A549 (cell line): ENCODE measurements around the gene TBC1D10B. TPM values are rescaled to one million over a fixed set of nuclear protein-coding genes. Genes with fewer than 3 reads are reported as not detected.

Experiments used
- ATAC-seq, 2 experiments: fragments of 200-7000 bp in 1 of 2; fragments of >200 bp in 1 of 2; cut with Nextera tagmentation in 1 of 2; cut with Tn5 transposase in 1 of 2; 3 replicates each; pipeline versions ENCODE4 v1.8.0 to v1.9.1; 2018 to 2020; ENCODE audit warnings: mild to moderate bottlenecking in 1 of 2, moderate library complexity in 1 of 2
- CTCF ChIA-PET: fragments of 300-600 bp; sonication (Branson Sonifier 250); formaldehyde crosslinking; extraction: SDS; loops from one replicate; lab custom pipeline; 2021; ENCODE audit warnings: antibody characterized with exemption, inconsistent platforms; lab: Yijun Ruan, JAX
- POLR2A ChIA-PET: fragments of 350-600 bp; formaldehyde crosslinking; extraction: SDS; loops from one replicate; lab custom pipeline; 2021; ENCODE audit warnings: antibody characterized with exemption, inconsistent platforms; lab: Yijun Ruan, JAX
- DNase-seq, 2 experiments: peaks; one replicate each; pipeline versions ENCODE4 v3.0.0 to v3.0.0-alpha.2; 2011 to 2016; ENCODE audit warnings: low read depth in 1 of 2, low spot score in 1 of 2
- FAIRE-seq: peaks from 2 replicates; lab custom pipeline; 2011; peaks lifted over from hg19 to GRCh38; lab: Jason Lieb, UNC
- H3K27ac ChIP-seq, 2 experiments: fragments of >200 bp; sonication (Bioruptor Twin); formaldehyde crosslinking; 3 replicates each; pipeline ENCODE4 v1.5.1; 2016 to 2017
- H3K4me1 ChIP-seq: fragments of >200 bp; sonication (Bioruptor Twin); formaldehyde crosslinking; 3 replicates; pipeline ENCODE4 v1.6.1; 2016
- H3K4me2 ChIP-seq: fragments of >200 bp; sonication (Bioruptor Twin); formaldehyde crosslinking; 3 replicates; pipeline ENCODE4 v1.6.1; 2016
- H3K4me3 ChIP-seq: fragments of >200 bp; sonication (Bioruptor Twin); formaldehyde crosslinking; 3 replicates; pipeline ENCODE4 v1.5.1; 2016
- H3K9me3 ChIP-seq: fragments of >200 bp; sonication (Bioruptor Twin); formaldehyde crosslinking; 3 replicates; pipeline ENCODE4 v1.6.1; 2016
- CBX2 ChIP-seq: fragments of 200-600 bp; sonication (generic); IDR thresholded peaks from 2 replicates; pipeline ENCODE4 v1.6.1; 2016; ENCODE audit warnings: low read depth, mild to moderate bottlenecking, borderline replicate concordance
- CEBPB ChIP-seq, 2 experiments: fragments of >200 bp in 1 of 2; sonication (Bioruptor Twin) in 1 of 2; formaldehyde crosslinking in 1 of 2; IDR thresholded peaks; 2 replicates each; pipeline ENCODE4 v1.6.1; 2012 to 2016
- EHF ChIP-seq: fragments of 250-450 bp; sonication (Bioruptor Pico); IDR thresholded peaks from 2 replicates; pipeline ENCODE4 v1.5.0; 2020; ENCODE audit warnings: mild to moderate bottlenecking
- ELK1 ChIP-seq: fragments of 150-350 bp; IDR thresholded peaks from 2 replicates; pipeline ENCODE4 v1.6.1; 2014; ENCODE audit warnings: low read depth, mild to moderate bottlenecking, low read length
- FOSB ChIP-seq: fragments of 250-450 bp; sonication (Bioruptor Pico); IDR thresholded peaks from 2 replicates; pipeline ENCODE4 v1.5.0; 2020; ENCODE audit warnings: mild to moderate bottlenecking, moderate library complexity
- FOXS1 ChIP-seq: fragments of 250-450 bp; sonication (Bioruptor Pico); IDR thresholded peaks from 2 replicates; pipeline ENCODE4 v1.5.0; 2020; ENCODE audit warnings: mild to moderate bottlenecking, moderate library complexity
- HOXA7 ChIP-seq: fragments of 250-450 bp; sonication (Bioruptor Pico); IDR thresholded peaks from 2 replicates; pipeline ENCODE4 v1.5.0; 2020; ENCODE audit warnings: mild to moderate bottlenecking, moderate library complexity
- HOXB5 ChIP-seq: fragments of 250-450 bp; sonication (Bioruptor Pico); IDR thresholded peaks from 2 replicates; pipeline ENCODE4 v1.5.0; 2020; ENCODE audit warnings: mild to moderate bottlenecking, moderate library complexity
- JUNB ChIP-seq: fragments of >200 bp; sonication (Bioruptor Twin); formaldehyde crosslinking; IDR thresholded peaks from 2 replicates; pipeline ENCODE4 v1.6.1; 2016
- KDM5A ChIP-seq: fragments of 200-600 bp; sonication (generic); IDR thresholded peaks from 2 replicates; pipeline ENCODE4 v1.6.1; 2016; ENCODE audit warnings: antibody characterized with exemption, mild to moderate bottlenecking
- MAZ ChIP-seq: fragments of 150-350 bp; IDR thresholded peaks from 2 replicates; pipeline ENCODE4 v1.6.1; 2014; ENCODE audit warnings: antibody characterized with exemption, low read depth, low read length, borderline replicate concordance
- MYC ChIP-seq: IDR thresholded peaks from 2 replicates; pipeline ENCODE4 v1.6.1; 2012; ENCODE audit warnings: mild to moderate bottlenecking, inconsistent platforms, low read length, improper control_type of control experiment, borderline replicate concordance
- NFE2L2 ChIP-seq: fragments of 150-350 bp; conservative IDR thresholded peaks from 2 replicates; pipeline ENCODE4 v1.6.1; 2014; ENCODE audit warnings: low read length
- NPAS2 ChIP-seq: fragments of 250-450 bp; sonication (Bioruptor Pico); IDR thresholded peaks from 2 replicates; pipeline ENCODE4 v1.8.0; 2022; ENCODE audit warnings: mild to moderate bottlenecking, moderate library complexity, borderline replicate concordance
- POLR2AphosphoS2 ChIP-seq: conservative IDR thresholded peaks from 2 replicates; pipeline ENCODE4 v1.6.1; 2012; ENCODE audit warnings: low read length, improper control_type of control experiment, inconsistent platforms
- RARB ChIP-seq: fragments of 250-450 bp; sonication (Bioruptor Pico); IDR thresholded peaks from 2 replicates; pipeline ENCODE4 v1.8.0; 2021; ENCODE audit warnings: mild to moderate bottlenecking, moderate library complexity
- RCOR1 ChIP-seq: fragments of 150-350 bp; IDR thresholded peaks from 2 replicates; pipeline ENCODE4 v1.6.1; 2014; ENCODE audit warnings: antibody characterized with exemption, low read length, low read depth
- REST ChIP-seq: fragments of 200-600 bp; sonication (generic); IDR thresholded peaks from 2 replicates; pipeline ENCODE4 v1.6.1; 2016; ENCODE audit warnings: antibody characterized with exemption, mild to moderate bottlenecking, moderate library complexity
- RFX5 ChIP-seq: fragments of 450-650 bp; IDR thresholded peaks from 2 replicates; pipeline ENCODE4 v1.7.1; 2014; ENCODE audit warnings: antibody characterized with exemption, mild to moderate bottlenecking, moderate library complexity
- RNF2 ChIP-seq: fragments of 200-600 bp; sonication (generic); IDR thresholded peaks from 2 replicates; pipeline ENCODE4 v1.6.1; 2016; ENCODE audit warnings: low read depth, mild to moderate bottlenecking, antibody characterized with exemption, moderate library complexity, borderline replicate concordance
- USF2 ChIP-seq: fragments of 450-650 bp; IDR thresholded peaks from 2 replicates; pipeline ENCODE4 v1.6.1; 2014; ENCODE audit warnings: antibody characterized with exemption
- ZFP36 ChIP-seq: fragments of 450-650 bp; IDR thresholded peaks from 2 replicates; pipeline ENCODE4 v1.6.1; 2014; ENCODE audit warnings: borderline replicate concordance; ENCODE audit not compliant: partially characterized antibody
- ZNF302 ChIP-seq: fragments of 250-450 bp; sonication (Bioruptor Pico); IDR thresholded peaks from 2 replicates; pipeline ENCODE4 v1.9.0; 2021; ENCODE audit warnings: inconsistent platforms, mild to moderate bottlenecking, moderate library complexity
- WGBS: methylation state at CpG from one replicate; pipeline ENCODE4 v1.1.6; 2017; ENCODE audit errors: missing lambda C conversion rate; 5-methylcytosine and 5-hydroxymethylcytosine counted together
- polyA plus RNA-seq, 4 experiments: library from polyadenylated mRNA; depleted of rRNA in 3 of 4; stranded (reverse); fragments of >200 nt; fragmentation: RNase III in 1 of 4; extraction: RNeasy Plus Mini Kit Qiagen cat#74134 plus additional on column Dnase treatment in 1 of 4; gene quantifications; 2 replicates in 3 of 4; 3 replicates in 1 of 4; pipeline ENCODE4 v1.2.3, GENCODE V29; 2011 to 2017
- TF ChIP-seq, protein P1 (sequence below): fragments of >200 bp; sonication (Bioruptor Twin); formaldehyde crosslinking; IDR thresholded peaks from 3 replicates; pipeline ENCODE4 v1.5.1; 2016

Gene TBC1D10B
- polyA plus RNA-seq, 2 of the 4 experiments (the other 2 are of a cell fraction) = 10.9 to 23.2 TPM

DNA sequence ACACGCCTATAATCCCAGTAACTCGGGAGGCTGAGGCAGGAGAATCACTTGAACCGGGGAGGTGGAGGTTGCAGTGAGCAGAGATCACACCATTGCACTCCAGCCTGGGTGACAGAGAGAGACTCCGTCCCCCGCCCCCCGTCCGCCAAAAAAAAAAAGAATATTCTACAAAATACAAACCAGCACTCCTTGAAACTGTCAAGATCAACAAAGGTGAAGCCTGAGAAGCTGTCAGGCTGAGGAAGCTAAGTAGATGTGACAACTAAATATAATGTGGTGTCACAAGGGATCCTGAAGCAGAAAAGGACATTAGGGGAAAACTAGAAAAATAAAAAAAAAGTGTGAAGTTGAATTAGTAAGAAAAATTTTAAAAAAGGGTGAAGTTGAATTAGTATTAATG lies 21.4 kb downstream of the TBC1D10B start:
- FAIRE-seq (no peak), DNase-seq (no peak), ATAC-seq (no peak)
- H3K4me1 ChIP-seq = peaks cover 28% of the 10 kb centered on the region
- H3K4me3 ChIP-seq = no peak overlapping the region
- no peaks in the 10 kb centered on the region for H3K9me3 ChIP-seq
- no peak for TF ChIP-seq JUNB
- TF ChIP-seq EHF = no peak
- TF ChIP-seq NPAS2 (CRISPR knock-in tag) = no peak
- TF ChIP-seq RCOR1 = no peak
- no peak for TF ChIP-seq KDM5A
- no peak for TF ChIP-seq CBX2
- no peak for TF ChIP-seq MAZ
- no peak for TF ChIP-seq MYC
- TF ChIP-seq HOXB5 (CRISPR knock-in tag) = no peak
- no peak for TF ChIP-seq RNF2
- TF ChIP-seq NFE2L2 = no peak
- TF ChIP-seq RFX5 = no peak
- no peak for TF ChIP-seq ELK1
- no peak for TF ChIP-seq CEBPB (IDR thresholded peaks at IDR 0.05)
- no peak for TF ChIP-seq ZFP36
- WGBS = 87% methylated on average over 7 of the region's 7 CpGs
- CTCF ChIA-PET = interaction anchor here (0.6 kb wide), 1 partner anchor 135 kb away, joined by 6 read pairs; no protein-coding TSS in a partner anchor
- H3K27ac ChIP-seq = no peak overlapping the region
- H3K4me2 ChIP-seq = no peak overlapping the region
- POLR2A ChIA-PET = no interaction called here

GRCh38 chr16:30348113-30348512 lies 22.2 kb downstream of the TBC1D10B start:
- DNase-seq (no peak), ATAC-seq (no peak), FAIRE-seq (no peak)
- ChIA-PET POLR2A (no interaction called here), CTCF (no interaction called here)
- H3K9me3 ChIP-seq = no peaks in the 10 kb centered on the region
- no peak overlapping the region for H3K4me3 ChIP-seq
- H3K4me2 ChIP-seq = no peak overlapping the region
- H3K4me1 ChIP-seq = peaks cover 20% of the 10 kb centered on the region
- WGBS = 92% methylated on average over 8 of the region's 8 CpGs
- TF ChIP-seq, protein P1, sequence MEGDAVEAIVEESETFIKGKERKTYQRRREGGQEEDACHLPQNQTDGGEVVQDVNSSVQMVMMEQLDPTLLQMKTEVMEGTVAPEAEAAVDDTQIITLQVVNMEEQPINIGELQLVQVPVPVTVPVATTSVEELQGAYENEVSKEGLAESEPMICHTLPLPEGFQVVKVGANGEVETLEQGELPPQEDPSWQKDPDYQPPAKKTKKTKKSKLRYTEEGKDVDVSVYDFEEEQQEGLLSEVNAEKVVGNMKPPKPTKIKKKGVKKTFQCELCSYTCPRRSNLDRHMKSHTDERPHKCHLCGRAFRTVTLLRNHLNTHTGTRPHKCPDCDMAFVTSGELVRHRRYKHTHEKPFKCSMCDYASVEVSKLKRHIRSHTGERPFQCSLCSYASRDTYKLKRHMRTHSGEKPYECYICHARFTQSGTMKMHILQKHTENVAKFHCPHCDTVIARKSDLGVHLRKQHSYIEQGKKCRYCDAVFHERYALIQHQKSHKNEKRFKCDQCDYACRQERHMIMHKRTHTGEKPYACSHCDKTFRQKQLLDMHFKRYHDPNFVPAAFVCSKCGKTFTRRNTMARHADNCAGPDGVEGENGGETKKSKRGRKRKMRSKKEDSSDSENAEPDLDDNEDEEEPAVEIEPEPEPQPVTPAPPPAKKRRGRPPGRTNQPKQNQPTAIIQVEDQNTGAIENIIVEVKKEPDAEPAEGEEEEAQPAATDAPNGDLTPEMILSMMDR = no peak
- TF ChIP-seq REST (no peak), HOXA7 (CRISPR knock-in tag) (no peak), FOXS1 (CRISPR knock-in tag) (no peak), POLR2AphosphoS2 (no peak), CEBPB (IDR thresholded peaks at IDR 0.05) (no peak), RNF2 (no peak), FOSB (CRISPR knock-in tag) (no peak), ZNF302 (CRISPR knock-in tag) (no peak), USF2 (no peak), RARB (CRISPR knock-in tag) (no peak)
- H3K27ac ChIP-seq = no peak overlapping the region
